GM21576 (cell line): ENCODE results near the gene CFAP161.

Experiments
- ATAC-seq: cut with Tn5 transposase; IDR thresholded peaks from one replicate; pipeline ENCODE4 v1.9.1; 2021; ENCODE audit warnings: mild to moderate bottlenecking, moderate library complexity; ENCODE audit not compliant: unreplicated experiment

CFAP161 gene

GRCh38 chr15:81133782-81134461, at the start of gene CFAP161:
Gene CFAP161 (plus strand): TSS chr15:81134270. CDS start chr15:81134330, 60 bp downstream.
- no peak for ATAC-seq

- ATAC-seq: no peak
Measured at GRCh38 chr15:81084716-81085115, 49.4 kb upstream of the CFAP161 start.

- no peak for ATAC-seq
Measured at GRCh38 chr15:81085213-81085612, 48.9 kb upstream of the CFAP161 start.

- no peak for ATAC-seq
Measured at GRCh38 chr15:81085898-81086297, 48.2 kb upstream of the CFAP161 start.

GRCh38 chr15:81087066-81087465, 47.0 kb upstream of the CFAP161 start:
- ATAC-seq: no peak

GRCh38 chr15:81087694-81088093, 46.4 kb upstream of the CFAP161 start:
- no peak for ATAC-seq

- ATAC-seq: no peak
Measured at GRCh38 chr15:81088470-81089013, 45.5 kb upstream of the CFAP161 start.

- ATAC-seq: no peak
Measured at GRCh38 chr15:81091889-81092558, 42.0 kb upstream of the CFAP161 start.

GRCh38 chr15:81092559-81092902, 41.5 kb upstream of the CFAP161 start:
- no peak for ATAC-seq

- ATAC-seq: no peak
Measured at GRCh38 chr15:81093961-81094360, 40.1 kb upstream of the CFAP161 start.

- ATAC-seq: no peak
Measured at GRCh38 chr15:81095690-81096365, 38.2 kb upstream of the CFAP161 start.

- no peak for ATAC-seq
Measured at GRCh38 chr15:81096398-81096797, 37.7 kb upstream of the CFAP161 start.

GRCh38 chr15:81097116-81097889, 36.8 kb upstream of the CFAP161 start:
- no peak for ATAC-seq

GRCh38 chr15:81097890-81098280, 36.2 kb upstream of the CFAP161 start:
- ATAC-seq: no peak

GRCh38 chr15:81098349-81098748, 35.7 kb upstream of the CFAP161 start:
- ATAC-seq: no peak

GRCh38 chr15:81098861-81099651, 35.0 kb upstream of the CFAP161 start:
- no peak for ATAC-seq

GRCh38 chr15:81101894-81102815, 31.9 kb upstream of the CFAP161 start:
- ATAC-seq: no peak

- ATAC-seq: no peak
Measured at GRCh38 chr15:81103857-81104256, 30.2 kb upstream of the CFAP161 start.

GRCh38 chr15:81105545-81105944, 28.5 kb upstream of the CFAP161 start:
- no peak for ATAC-seq
